ENCODE measurements around the gene CYCS. TPM values are rescaled to one million over a fixed set of nuclear protein-coding genes. Genes with fewer than 3 reads are reported as not detected.

CYCS gene
- total and polyA plus RNA-seq, 2 experiments from 2014 or later = 91.3 to 155 TPM

DNA sequence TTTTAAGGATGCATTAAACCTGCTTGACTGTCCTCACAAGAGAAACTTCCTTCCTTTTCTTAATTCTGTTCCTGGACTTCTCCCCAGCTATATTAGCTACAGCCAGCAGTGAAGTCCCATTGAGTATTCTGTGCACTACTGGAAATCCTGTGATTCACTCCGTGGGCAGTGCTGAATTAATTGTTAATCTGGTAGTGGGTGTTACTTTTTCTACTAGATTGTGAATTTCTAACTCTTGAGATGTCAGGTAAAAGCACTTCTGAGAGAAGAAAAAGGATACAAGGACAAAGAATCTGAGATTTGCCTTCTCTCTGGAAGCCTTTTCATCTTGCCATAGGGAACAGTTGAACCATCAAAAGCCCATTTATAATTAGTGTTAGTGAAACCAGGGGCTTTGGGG, 33.9 kb downstream of the CYCS start:
- TF ChIP-seq EZH2 (IDR thresholded peaks at IDR 0.05; ENCODE audit: borderline replicate concordance) (no peak), EZH2phosphoT487 (IDR thresholded peaks at IDR 0.05; ENCODE audit: low read depth, severe bottlenecking, unreplicated experiment) (no peak)
- TF ChIP-seq, protein P1, sequence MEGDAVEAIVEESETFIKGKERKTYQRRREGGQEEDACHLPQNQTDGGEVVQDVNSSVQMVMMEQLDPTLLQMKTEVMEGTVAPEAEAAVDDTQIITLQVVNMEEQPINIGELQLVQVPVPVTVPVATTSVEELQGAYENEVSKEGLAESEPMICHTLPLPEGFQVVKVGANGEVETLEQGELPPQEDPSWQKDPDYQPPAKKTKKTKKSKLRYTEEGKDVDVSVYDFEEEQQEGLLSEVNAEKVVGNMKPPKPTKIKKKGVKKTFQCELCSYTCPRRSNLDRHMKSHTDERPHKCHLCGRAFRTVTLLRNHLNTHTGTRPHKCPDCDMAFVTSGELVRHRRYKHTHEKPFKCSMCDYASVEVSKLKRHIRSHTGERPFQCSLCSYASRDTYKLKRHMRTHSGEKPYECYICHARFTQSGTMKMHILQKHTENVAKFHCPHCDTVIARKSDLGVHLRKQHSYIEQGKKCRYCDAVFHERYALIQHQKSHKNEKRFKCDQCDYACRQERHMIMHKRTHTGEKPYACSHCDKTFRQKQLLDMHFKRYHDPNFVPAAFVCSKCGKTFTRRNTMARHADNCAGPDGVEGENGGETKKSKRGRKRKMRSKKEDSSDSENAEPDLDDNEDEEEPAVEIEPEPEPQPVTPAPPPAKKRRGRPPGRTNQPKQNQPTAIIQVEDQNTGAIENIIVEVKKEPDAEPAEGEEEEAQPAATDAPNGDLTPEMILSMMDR (IDR thresholded peaks at IDR 0.05; ENCODE audit: poor library complexity) = no peak

DNA sequence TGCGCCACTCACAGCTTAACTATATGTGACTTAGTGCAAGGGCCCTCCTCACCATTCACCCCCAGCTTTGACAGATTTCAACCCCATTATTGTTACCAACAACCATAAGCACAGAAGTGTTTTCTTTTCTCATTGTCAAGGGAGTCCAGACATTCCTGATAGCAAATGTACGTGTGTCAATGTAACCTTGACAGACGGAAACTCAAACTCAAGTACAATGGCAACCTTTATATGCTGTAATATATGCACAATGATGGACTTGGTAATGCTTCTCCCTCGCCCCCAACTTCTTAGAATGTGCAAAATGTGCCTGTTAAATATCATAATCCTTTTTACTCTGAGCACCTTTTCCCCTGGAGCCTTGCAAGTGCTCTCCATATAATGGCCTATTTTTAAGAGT, 34.7 kb downstream of the CYCS start:
- Histone ChIP-seq H3K79me2 (no peaks in the 10 kb centered on the region), H2AFZ (no peak overlapping the region), H3K4me1 (ENCODE audit: insufficient read depth) (no peaks in the 10 kb centered on the region), H4K20me1 (ENCODE audit: insufficient read depth, poor library complexity, severe bottlenecking) (no peaks in the 10 kb centered on the region), H3K27ac (no peak overlapping the region), H3K9me2 (replicated peaks; ENCODE audit: insufficient read depth) (no peaks in the 10 kb centered on the region), H3K4me3 (no peak overlapping the region), H3K27me3 (no peaks in the 10 kb centered on the region), H3K36me3 (replicated peaks; ENCODE audit: insufficient read depth, low read depth) (no peaks in the 10 kb centered on the region), H3K4me2 (no peak overlapping the region), H3K9me3 (ENCODE audit: low read depth) (no peaks in the 10 kb centered on the region)
- 87% methylated on average over 4 of the region's 4 CpGs for WGBS (ENCODE audit: low lambda C conversion rate, missing lambda C conversion rate)
- TF ChIP-seq EZH2phosphoT487 (IDR thresholded peaks at IDR 0.05; ENCODE audit: low read depth, severe bottlenecking, unreplicated experiment) (no peak), EZH2 (IDR thresholded peaks at IDR 0.05; ENCODE audit: borderline replicate concordance) (no peak)
- TF ChIP-seq, protein P1 (IDR thresholded peaks at IDR 0.05; ENCODE audit: poor library complexity) = no peak
- no peak for DNase-seq (ENCODE audit: low spot score)

More for the DNA sequence above, 33.9 kb downstream of the CYCS start:
- Histone ChIP-seq H3K4me2 (no peak overlapping the region), H3K27ac (no peak overlapping the region), H4K20me1 (ENCODE audit: insufficient read depth, poor library complexity, severe bottlenecking) (no peaks in the 10 kb centered on the region), H3K9me3 (ENCODE audit: low read depth) (no peaks in the 10 kb centered on the region), H3K9me2 (replicated peaks; ENCODE audit: insufficient read depth) (no peaks in the 10 kb centered on the region), H3K4me3 (no peak overlapping the region), H3K4me1 (ENCODE audit: insufficient read depth) (no peaks in the 10 kb centered on the region), H2AFZ (no peak overlapping the region), H3K36me3 (replicated peaks; ENCODE audit: insufficient read depth, low read depth) (no peaks in the 10 kb centered on the region), H3K79me2 (no peaks in the 10 kb centered on the region), H3K27me3 (no peaks in the 10 kb centered on the region)
- 47% methylated on average over 1 of the region's 1 CpG for WGBS (ENCODE audit: low lambda C conversion rate, missing lambda C conversion rate)
- no peak for DNase-seq (ENCODE audit: low spot score)

GRCh38 chr7:25087855-25088254, 37.2 kb downstream of the CYCS start:
- H3K4me2 ChIP-seq = no peak overlapping the region
- no peak overlapping the region for H3K27ac ChIP-seq
- 94% methylated on average over 2 of the region's 2 CpGs for WGBS (ENCODE audit: low lambda C conversion rate, missing lambda C conversion rate)

More at GRCh38 chr7:25087855-25088254, 37.2 kb downstream of the CYCS start:
- Histone ChIP-seq H3K9me2 (replicated peaks; ENCODE audit: insufficient read depth) (no peaks in the 10 kb centered on the region), H3K36me3 (replicated peaks; ENCODE audit: insufficient read depth, low read depth) (no peaks in the 10 kb centered on the region), H2AFZ (no peak overlapping the region), H3K4me3 (no peak overlapping the region), H3K4me1 (ENCODE audit: insufficient read depth) (no peaks in the 10 kb centered on the region), H3K27me3 (no peaks in the 10 kb centered on the region), H4K20me1 (ENCODE audit: insufficient read depth, poor library complexity, severe bottlenecking) (no peaks in the 10 kb centered on the region), H3K9me3 (ENCODE audit: low read depth) (no peaks in the 10 kb centered on the region), H3K79me2 (no peaks in the 10 kb centered on the region)
- TF ChIP-seq, protein P1 (IDR thresholded peaks at IDR 0.05; ENCODE audit: poor library complexity) = no peak
- TF ChIP-seq EZH2phosphoT487 (IDR thresholded peaks at IDR 0.05; ENCODE audit: low read depth, severe bottlenecking, unreplicated experiment) (no peak), EZH2 (IDR thresholded peaks at IDR 0.05; ENCODE audit: borderline replicate concordance) (no peak)
- no peak for DNase-seq (ENCODE audit: low spot score)

Data from hepatocyte (in vitro differentiated cells).